HG02678 (cell line): Measurements from ENCODE around the gene BST1.

ENCODE experiments used
- ATAC-seq: cut with Tn5 transposase; IDR thresholded peaks from one replicate; pipeline ENCODE4 v1.9.1; 2021; ENCODE audit warnings: mild to moderate bottlenecking, moderate library complexity; ENCODE audit not compliant: unreplicated experiment

The BST1 gene, protein sequence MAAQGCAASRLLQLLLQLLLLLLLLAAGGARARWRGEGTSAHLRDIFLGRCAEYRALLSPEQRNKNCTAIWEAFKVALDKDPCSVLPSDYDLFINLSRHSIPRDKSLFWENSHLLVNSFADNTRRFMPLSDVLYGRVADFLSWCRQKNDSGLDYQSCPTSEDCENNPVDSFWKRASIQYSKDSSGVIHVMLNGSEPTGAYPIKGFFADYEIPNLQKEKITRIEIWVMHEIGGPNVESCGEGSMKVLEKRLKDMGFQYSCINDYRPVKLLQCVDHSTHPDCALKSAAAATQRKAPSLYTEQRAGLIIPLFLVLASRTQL

DNA sequence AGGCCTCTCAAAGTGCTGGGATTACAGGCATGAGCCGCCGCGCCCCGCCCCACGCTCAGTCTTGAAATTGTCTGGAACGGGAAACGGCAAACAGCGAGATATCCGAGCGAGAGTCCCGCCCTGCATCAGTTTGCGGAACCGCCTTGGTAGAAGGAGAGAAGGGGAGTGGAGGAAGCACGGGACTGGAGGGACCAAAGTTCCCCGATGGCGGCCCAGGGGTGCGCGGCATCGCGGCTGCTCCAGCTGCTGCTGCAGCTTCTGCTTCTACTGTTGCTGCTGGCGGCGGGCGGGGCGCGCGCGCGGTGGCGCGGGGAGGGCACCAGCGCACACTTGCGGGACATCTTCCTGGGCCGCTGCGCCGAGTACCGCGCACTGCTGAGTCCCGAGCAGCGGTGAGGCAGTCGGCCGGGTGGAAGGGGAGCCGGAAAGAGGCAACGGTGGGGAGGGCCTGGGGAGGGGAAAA, at the start of gene BST1:
BST1 (plus strand) TSS at position 125 of the 463 bp plus-strand sequence; CDS start at position 205, 80 bp downstream.
- ATAC-seq, result peak; percentile 72

DNA sequence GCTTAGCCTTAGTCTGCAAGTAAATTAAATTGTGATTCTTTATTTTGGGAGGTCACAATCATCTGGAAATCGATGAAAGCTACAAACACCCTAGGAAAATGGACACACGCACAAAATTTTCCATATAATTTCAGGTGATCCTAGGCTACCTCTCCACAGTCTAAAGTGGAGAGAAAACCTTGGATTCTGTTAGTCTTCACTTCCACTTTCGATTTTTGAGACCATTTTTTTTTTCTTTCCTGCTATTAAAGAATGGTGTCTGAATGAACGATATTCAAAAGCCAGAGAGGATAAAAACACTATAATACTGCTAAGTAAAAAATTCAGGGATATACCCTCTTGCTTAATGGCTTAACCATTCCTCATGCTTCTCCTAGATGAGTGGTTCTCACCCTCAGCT, 49.4 kb upstream of the BST1 start:
- ATAC-seq, result no peak

- ATAC-seq, result peak; percentile 24
Measured at GRCh38 chr4:15653864-15654592, 48.8 kb upstream of the BST1 start.

- peak; percentile 48 for ATAC-seq
Measured at GRCh38 chr4:15654593-15655222, 48.2 kb upstream of the BST1 start.

DNA sequence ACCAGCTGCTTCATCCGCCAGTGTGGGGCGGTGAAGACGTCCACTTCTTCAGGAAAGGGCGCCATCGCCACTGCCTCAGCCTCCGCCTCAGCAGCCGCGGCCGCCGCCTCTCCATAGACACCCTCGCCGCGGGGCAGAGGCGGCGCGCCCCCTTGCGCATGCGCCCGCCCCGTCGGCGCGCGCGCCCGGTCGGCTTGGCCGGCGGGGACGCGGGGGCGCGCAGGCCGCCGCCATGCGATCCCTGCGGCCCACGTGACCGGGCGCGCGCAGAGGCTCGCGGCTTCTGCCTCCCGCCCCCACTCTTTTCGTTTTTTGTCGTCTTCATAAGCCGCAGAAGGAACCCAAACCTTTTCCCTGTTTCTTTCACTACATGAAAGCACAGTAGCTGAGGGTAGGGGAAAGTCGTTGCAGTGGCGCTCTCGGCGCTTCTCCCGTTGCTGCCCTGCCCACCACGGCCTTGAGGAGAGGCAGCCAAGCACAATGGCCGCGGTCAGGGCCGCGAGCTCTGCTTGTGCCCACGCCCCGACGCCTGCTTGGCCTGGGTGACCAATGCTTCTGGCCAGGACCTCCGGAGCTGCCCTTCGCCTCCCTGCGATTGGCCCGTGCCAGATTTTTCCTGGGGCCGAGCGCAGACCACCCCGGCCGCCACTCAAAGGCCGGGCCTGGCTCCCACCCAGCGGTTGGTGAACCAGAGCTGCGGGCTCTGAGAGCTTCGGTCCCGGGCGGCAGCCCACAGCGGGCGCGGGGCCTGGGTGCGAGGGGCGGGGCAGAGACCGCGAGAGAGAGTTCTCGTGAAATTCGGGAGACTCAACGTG, 47.4 kb upstream of the BST1 start, which contains the start of gene FBXL5:
FBXL5 (minus strand) TSS at position 135 of the 815 bp plus-strand sequence; CDS start at position 65, 70 bp downstream.
- peak; percentile 71 for ATAC-seq

- ATAC-seq, result no peak
Measured at GRCh38 chr4:15656038-15656470, 46.8 kb upstream of the BST1 start.

DNA sequence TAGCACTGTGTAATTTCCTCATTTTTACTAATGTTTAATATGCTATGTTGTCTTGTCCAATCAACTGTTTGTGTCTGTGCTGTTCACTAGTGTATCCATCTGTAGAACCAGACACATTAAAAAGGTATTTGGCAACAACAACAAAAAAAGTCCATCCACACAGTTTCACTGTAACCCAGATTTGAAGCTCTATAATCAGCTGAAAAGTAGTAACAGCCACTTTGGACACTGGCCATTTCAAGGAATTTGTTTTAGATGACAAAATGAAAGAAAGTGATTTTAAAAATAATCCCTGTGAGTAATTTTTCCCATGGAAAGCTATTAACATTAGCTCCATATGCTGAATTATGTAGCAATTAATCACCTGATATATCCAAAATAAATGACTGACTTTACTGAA, 45.5 kb upstream of the BST1 start:
- ATAC-seq, result no peak

GRCh38 chr4:15658136-15658770, 44.6 kb upstream of the BST1 start:
- ATAC-seq, result no peak

DNA sequence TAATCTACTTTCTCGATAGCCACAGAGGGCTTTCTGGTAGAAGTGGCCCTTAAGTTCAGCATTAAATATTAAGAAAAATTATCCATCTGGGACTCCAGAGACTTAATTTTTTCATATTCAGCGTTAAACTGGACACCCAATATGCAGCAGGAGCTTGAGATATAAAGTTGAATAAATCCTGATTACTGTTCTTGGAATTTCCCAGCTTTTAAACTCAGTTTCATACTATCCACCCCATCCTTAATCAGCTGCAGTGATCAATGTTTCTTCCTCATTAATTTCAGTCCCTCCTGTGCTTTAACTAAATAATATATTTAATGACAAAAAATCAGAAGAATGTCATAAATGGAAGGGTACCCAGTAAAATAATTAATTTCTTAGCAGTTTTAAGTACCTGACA, 44.1 kb upstream of the BST1 start:
- ATAC-seq, result no peak

DNA sequence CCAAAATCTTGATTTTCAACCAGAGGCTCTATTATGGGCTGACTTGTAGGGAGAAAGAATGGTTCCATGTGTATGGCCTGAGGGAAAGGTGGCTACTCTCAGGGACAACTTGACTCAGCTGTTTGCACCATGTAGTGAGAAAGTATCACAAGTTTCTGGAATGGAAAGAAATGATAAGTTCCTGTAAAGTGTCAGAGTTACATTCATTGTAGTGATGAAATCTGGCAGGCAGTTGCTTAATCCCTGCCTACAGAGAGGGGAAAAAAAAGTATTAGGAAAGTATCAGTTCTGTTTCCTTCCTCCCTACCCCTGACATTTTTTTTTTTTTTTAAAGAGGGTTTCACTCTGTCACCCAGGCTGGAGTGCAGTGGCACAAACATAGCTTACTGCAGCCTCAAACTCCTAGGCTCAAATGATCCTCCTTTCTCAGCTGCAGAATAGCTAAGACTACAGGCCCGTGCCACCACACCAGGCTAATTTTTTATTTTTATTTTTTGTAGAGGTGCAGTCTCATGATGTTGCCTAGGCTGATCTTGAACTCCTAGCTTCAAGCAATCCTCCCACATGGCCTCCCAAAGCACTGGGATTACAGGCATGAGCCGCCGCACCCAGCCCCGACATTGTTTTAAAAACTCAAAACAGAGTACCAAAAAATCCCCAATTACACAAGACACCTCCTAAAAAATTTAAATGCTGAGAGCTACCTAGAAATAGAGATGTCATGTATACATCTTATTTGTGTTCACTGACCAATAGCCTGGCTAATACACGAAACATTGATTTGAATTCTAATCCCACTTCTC, 42.9 kb upstream of the BST1 start:
- ATAC-seq, result no peak

DNA sequence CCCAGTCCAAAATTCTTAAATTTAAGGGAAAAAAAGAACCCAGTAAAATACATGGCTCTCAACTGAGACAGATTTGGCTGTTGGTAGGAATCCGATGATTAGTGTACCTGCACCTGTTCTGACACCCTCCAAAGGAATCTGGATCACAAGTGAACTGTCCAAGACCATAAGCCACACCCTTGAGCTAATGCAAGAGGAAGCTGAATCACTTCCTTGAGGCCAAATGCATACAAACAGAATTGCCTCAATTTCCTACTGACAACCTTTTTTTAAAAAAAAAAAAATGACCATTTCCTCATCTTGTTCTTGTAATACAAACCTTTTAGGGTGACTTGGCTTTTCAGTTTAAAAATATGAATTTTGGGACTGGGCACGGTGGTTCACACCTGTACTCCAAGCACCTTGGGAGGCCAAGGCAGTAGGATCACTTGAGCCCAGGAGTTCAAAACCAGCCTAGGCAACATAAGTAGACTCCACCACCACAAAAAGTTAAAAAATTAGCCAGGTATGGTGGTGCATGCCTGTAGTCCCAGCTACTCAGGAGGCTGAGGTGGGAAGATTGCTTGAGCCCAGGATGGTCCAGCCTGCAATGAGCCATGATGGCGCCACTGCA, 37.0 kb upstream of the BST1 start:
- ATAC-seq, result no peak

DNA sequence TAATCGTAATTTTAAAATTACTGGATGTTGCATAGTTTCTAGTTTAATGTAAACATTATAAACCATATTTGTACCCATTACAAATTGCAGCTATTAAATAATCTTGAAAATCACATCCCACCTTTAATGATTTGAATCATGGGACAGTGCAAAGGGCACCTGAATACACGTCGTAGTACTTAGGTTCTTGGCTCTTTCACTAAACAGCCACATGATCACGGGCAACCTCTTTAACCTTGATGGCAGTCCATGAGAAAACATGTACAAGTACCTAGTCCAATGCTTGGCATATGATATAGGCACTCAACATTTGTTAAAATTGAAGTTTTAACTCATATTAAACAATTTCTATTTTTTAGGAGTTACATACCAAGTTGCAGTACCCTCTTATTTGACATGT, 35.9 kb upstream of the BST1 start:
- ATAC-seq, result no peak

GRCh38 chr4:15668566-15669435, 34.1 kb upstream of the BST1 start:
- no peak for ATAC-seq

DNA sequence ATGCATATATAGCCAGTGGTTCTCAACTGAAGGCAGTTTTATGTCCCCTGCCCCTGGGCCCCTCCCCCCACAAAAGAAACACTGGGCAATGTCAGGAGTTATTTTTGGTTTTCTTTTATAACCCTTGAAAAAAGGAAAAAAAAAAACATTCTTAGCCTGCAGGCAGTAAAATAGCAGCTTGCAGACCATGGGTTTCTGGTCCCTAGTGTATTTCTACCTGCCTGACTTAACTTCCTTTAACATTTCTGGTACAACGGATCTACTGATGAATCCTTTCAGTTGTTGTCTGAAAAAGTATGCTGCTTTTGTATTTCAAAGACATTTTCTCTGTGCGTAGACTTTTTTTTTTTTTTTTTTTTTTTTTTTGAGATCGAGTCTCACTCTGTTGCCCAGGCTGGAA, 32.3 kb upstream of the BST1 start:
- no peak for ATAC-seq

- ATAC-seq, result no peak
Measured at GRCh38 chr4:15672101-15672500, 30.8 kb upstream of the BST1 start.

- no peak for ATAC-seq
Measured at GRCh38 chr4:15673337-15673736, 29.5 kb upstream of the BST1 start.

DNA sequence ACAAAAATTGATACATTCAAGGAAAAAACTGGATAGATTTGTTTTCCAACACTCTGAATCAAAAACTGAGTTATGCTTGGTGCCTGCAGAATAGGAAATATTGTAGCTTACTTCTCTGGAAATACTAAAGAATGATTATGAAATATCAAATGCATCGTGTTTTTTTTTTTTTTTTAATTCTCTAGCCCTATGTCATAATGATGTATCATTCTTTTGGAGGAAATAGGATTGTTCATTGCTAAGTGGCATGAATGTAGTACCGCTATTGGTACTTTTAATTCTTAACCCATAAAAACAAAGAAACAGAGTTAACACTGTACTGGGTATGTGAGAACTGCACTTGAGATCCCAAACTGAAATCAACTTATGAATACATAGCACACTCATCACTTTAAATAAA, 28.8 kb upstream of the BST1 start:
- no peak for ATAC-seq

DNA sequence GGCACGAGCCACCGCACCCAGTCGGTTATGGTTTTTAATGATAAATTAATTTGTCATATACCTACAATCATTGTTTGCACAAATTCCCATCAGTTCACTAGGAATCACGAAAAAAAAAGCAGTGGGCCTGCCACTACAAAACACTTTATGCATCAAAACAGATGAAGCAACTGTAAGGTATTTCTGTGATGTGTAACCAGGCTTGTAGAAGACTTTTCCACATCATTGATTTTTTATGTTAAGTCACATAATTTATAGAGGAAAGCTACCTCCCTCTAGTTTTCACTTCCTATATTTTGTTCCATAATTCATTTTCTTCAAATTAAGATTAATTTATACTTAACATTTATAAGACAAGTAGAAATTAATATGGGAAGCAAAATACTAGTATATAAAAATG, 27.9 kb upstream of the BST1 start:
- no peak for ATAC-seq
